ENCODE data around the gene ZCCHC14. TPM values are rescaled to one million over a fixed set of nuclear protein-coding genes. Genes with fewer than 3 reads are reported as not detected.

Gene ZCCHC14
- total and polyA plus RNA-seq, 2 of the 13 experiments (the other 11 are each of a cell fraction or from before 2014, with no cell fraction given): 12.4 to 12.5 TPM

- 0 out of 2 replicates have a peak, but pooled peaks have one; percentile 65 for TF ChIP-seq HBP1 (CRISPR knock-in tag; IDR thresholded peaks at IDR 0.05; ENCODE audit: low read depth)
- TF ChIP-seq SIX4 (CRISPR knock-in tag; IDR thresholded peaks at IDR 0.05): peak; percentile 98
- TF ChIP-seq ZNF605 (CRISPR knock-in tag; IDR thresholded peaks at IDR 0.05): no peak
- TF ChIP-seq PRPF4 (IDR thresholded peaks at IDR 0.05; ENCODE audit: low read depth, low read length, poor library complexity, severe bottlenecking): no peak
- no peak for TF ChIP-seq PRDM4 (CRISPR knock-in tag; IDR thresholded peaks at IDR 0.05; ENCODE audit: borderline replicate concordance)
- no peak for TF ChIP-seq ZNF572 (CRISPR knock-in tag; IDR thresholded peaks at IDR 0.05)
- TF ChIP-seq ZNF253 (CRISPR knock-in tag; IDR thresholded peaks at IDR 0.05; ENCODE audit: borderline replicate concordance): no peak
- TF ChIP-seq ZNF891 (CRISPR knock-in tag; IDR thresholded peaks at IDR 0.05): no peak
- TF ChIP-seq ZNF12 (CRISPR knock-in tag; IDR thresholded peaks at IDR 0.05): 0 out of 2 replicates have a peak, but pooled peaks have one; percentile 35
- peak; percentile 86; the same call in 1 of the 2 replicates for TF ChIP-seq ARNTL (CRISPR knock-in tag; IDR thresholded peaks at IDR 0.05)
- TF ChIP-seq PREB (CRISPR knock-in tag; IDR thresholded peaks at IDR 0.05): no peak
- no peak for TF ChIP-seq POLR2AphosphoS2 (IDR thresholded peaks at IDR 0.05; ENCODE audit: low read depth, low read length)
- no peak for TF ChIP-seq ZNF235 (CRISPR knock-in tag; IDR thresholded peaks at IDR 0.05; ENCODE audit: borderline replicate concordance)
- peak; percentile 59; the same call in 1 of the 2 replicates for TF ChIP-seq RFXAP (CRISPR knock-in tag; IDR thresholded peaks at IDR 0.05; ENCODE audit: borderline replicate concordance)
- peak; percentile 73; the same call in 1 of the 2 replicates for TF ChIP-seq THRA (CRISPR knock-in tag; IDR thresholded peaks at IDR 0.05; ENCODE audit: borderline replicate concordance)
- no peak for TF ChIP-seq ZNF446 (CRISPR knock-in tag; IDR thresholded peaks at IDR 0.05)
- TF ChIP-seq GATA4 (IDR thresholded peaks at IDR 0.05; ENCODE audit: borderline replicate concordance, low read depth): no peak
- peak; percentile 56 for TF ChIP-seq TEAD3 (CRISPR knock-in tag; optimal IDR thresholded peaks at IDR 0.05; ENCODE audit: borderline replicate concordance)
Observed at GRCh38 chr16:87465306-87465705, 27.5 kb downstream of the ZCCHC14 start (continued).

Measured in HepG2 (cell line).